GM23338 (cell line): ENCODE data around the gene JKAMP. TPM values are rescaled to one million over a fixed set of nuclear protein-coding genes. Genes with fewer than 3 reads are reported as not detected.

Source experiments
- ATAC-seq: fragments of 200-7000 bp; cut with Tn5 transposase; 3 replicates; pipeline ENCODE4 v1.9.1; 2020
- DNase-seq: peaks from one replicate; pipeline ENCODE4 v3.0.0-alpha.2; 2015; ENCODE audit warnings: low spot score
- H2AFZ ChIP-seq: fragments of 200-600 bp; sonication (generic); 2 replicates; pipeline ENCODE4 v1.8.0; 2016; ENCODE audit warnings: antibody characterized with exemption, mild to moderate bottlenecking, moderate library complexity
- H3F3A ChIP-seq: fragments of 200-600 bp; sonication (generic); replicated peaks from 2 replicates; pipeline ENCODE4 v1.8.0; 2017; ENCODE audit warnings: antibody characterized with exemption, mixed run types, low read depth
- H3K27ac ChIP-seq: fragments of 200-600 bp; sonication (generic); 2 replicates; pipeline ENCODE4 v1.6.1; 2016; ENCODE audit warnings: low read depth
- H3K27me3 ChIP-seq: fragments of 200-600 bp; sonication (generic); 2 replicates; pipeline ENCODE4 v1.8.0; 2016; ENCODE audit warnings: mild to moderate bottlenecking, mixed run types, moderate library complexity; ENCODE audit not compliant: insufficient read depth
- H3K36me3 ChIP-seq: fragments of 200-600 bp; sonication (generic); 2 replicates; pipeline ENCODE4 v1.8.0; 2016; ENCODE audit warnings: mild to moderate bottlenecking; ENCODE audit not compliant: insufficient read depth
- H3K4me1 ChIP-seq: fragments of 200-600 bp; sonication (generic); 2 replicates; pipeline ENCODE4 v1.8.0; 2016; ENCODE audit warnings: mild to moderate bottlenecking, moderate library complexity; ENCODE audit not compliant: insufficient read depth
- H3K4me2 ChIP-seq: fragments of 200-600 bp; sonication (generic); 2 replicates; pipeline ENCODE4 v1.7.1; 2017; ENCODE audit warnings: mixed run types
- H3K4me3 ChIP-seq: fragments of 200-600 bp; sonication (generic); 2 replicates; pipeline ENCODE4 v1.6.1; 2016; ENCODE audit warnings: mixed run types
- H3K79me2 ChIP-seq: fragments of 200-600 bp; sonication (generic); replicated peaks from 2 replicates; pipeline ENCODE4 v1.8.0; 2017; ENCODE audit warnings: mild to moderate bottlenecking; ENCODE audit not compliant: insufficient read depth
- H3K9me2 ChIP-seq: fragments of 200-600 bp; sonication (generic); 2 replicates; pipeline ENCODE4 v1.8.0; 2017; ENCODE audit not compliant: insufficient read depth
- H4K20me1 ChIP-seq: fragments of 200-600 bp; sonication (generic); replicated peaks from 2 replicates; pipeline ENCODE4 v1.8.0; 2017; ENCODE audit warnings: mild to moderate bottlenecking; ENCODE audit not compliant: insufficient read depth
- H3K27ac Mint-ChIP-seq: 2 replicates; pipeline ENCODE4 v1.8.0; 2020; ENCODE audit warnings: inconsistent platforms, mild to moderate bottlenecking, moderate library complexity, mixed read lengths
- H3K27me3 Mint-ChIP-seq: 3 replicates; pipeline ENCODE4 v1.8.0; 2022; ENCODE audit warnings: low read depth, mild to moderate bottlenecking, moderate library complexity, mixed read lengths, inconsistent platforms; ENCODE audit not compliant: insufficient read depth, poor library complexity
- H3K36me3 Mint-ChIP-seq: 3 replicates; pipeline ENCODE4 v1.8.0; 2021; ENCODE audit warnings: low read depth, mild to moderate bottlenecking, inconsistent platforms, moderate library complexity, mixed read lengths
- H3K4me1 Mint-ChIP-seq: 3 replicates; pipeline ENCODE4 v1.8.0; 2020; ENCODE audit warnings: mild to moderate bottlenecking, inconsistent platforms, mixed read lengths
- H3K4me3 Mint-ChIP-seq: 3 replicates; pipeline ENCODE4 v1.8.0; 2021; ENCODE audit warnings: moderate library complexity, mild to moderate bottlenecking, inconsistent platforms, mixed read lengths
- H3K9me3 Mint-ChIP-seq: 3 replicates; pipeline ENCODE4 v1.8.0; 2020; ENCODE audit warnings: moderate library complexity, mild to moderate bottlenecking, inconsistent platforms, mixed read lengths
- CREB1 ChIP-seq: fragments of 250-450 bp; sonication (Bioruptor Pico); IDR thresholded peaks from 2 replicates; pipeline ENCODE4 v1.5.0; 2020; ENCODE audit warnings: low read depth, mild to moderate bottlenecking, moderate library complexity
- EZH2 ChIP-seq: fragments of 200-600 bp; sonication (generic); IDR thresholded peaks from one replicate; pipeline ENCODE4 v1.8.0; 2017; ENCODE audit warnings: antibody characterized with exemption, mild to moderate bottlenecking, low read depth; ENCODE audit not compliant: unreplicated experiment
- EZH2phosphoT487 ChIP-seq: fragments of 200-600 bp; sonication (generic); IDR thresholded peaks from one replicate; pipeline ENCODE4 v1.8.1; 2018; ENCODE audit warnings: antibody characterized with exemption; ENCODE audit not compliant: unreplicated experiment
- JUNB ChIP-seq: IDR thresholded peaks from one replicate; pipeline ENCODE4 v1.6.1; 2016; ENCODE audit warnings: antibody characterized with exemption; ENCODE audit not compliant: unreplicated experiment
- NANOG ChIP-seq: IDR thresholded peaks from 2 replicates; pipeline ENCODE4 v1.6.1; 2016; ENCODE audit warnings: antibody characterized with exemption, borderline replicate concordance
- POLR2AphosphoS5 ChIP-seq: IDR thresholded peaks from 2 replicates; pipeline ENCODE4 v1.6.1; 2016; ENCODE audit warnings: antibody characterized with exemption, low read depth
- STAT1 ChIP-seq: IDR thresholded peaks from one replicate; pipeline ENCODE4 v1.6.1; 2016; ENCODE audit warnings: antibody characterized with exemption; ENCODE audit not compliant: unreplicated experiment
- ZNF114 ChIP-seq: fragments of 250-450 bp; sonication (Bioruptor Pico); IDR thresholded peaks from 2 replicates; pipeline ENCODE4 v1.5.0; 2020; ENCODE audit warnings: mild to moderate bottlenecking, moderate library complexity
- ZNF331 ChIP-seq: fragments of 250-450 bp; sonication (Bioruptor Pico); IDR thresholded peaks from 2 replicates; pipeline ENCODE4 v1.5.0; 2020; ENCODE audit warnings: low read depth, mild to moderate bottlenecking, moderate library complexity
- polyA plus RNA-seq: library from polyadenylated mRNA; unstranded; fragments of >200 nt; fragmentation: Nextera tagmentation; extraction: Ambion mirVana; gene quantifications from 2 replicates; pipeline ENCODE4 v1.2.1, GENCODE V29; 2016
- total RNA-seq: library from RNA; depleted of rRNA; stranded (reverse); fragments of >200 nt; shearing (Covaris generic); gene quantifications from 2 replicates; pipeline ENCODE4 v1.2.3, GENCODE V29; 2014
- TF ChIP-seq, protein P1 (sequence below): IDR thresholded peaks from 2 replicates; pipeline ENCODE4 v1.6.1; 2016; ENCODE audit warnings: antibody characterized with exemption
- TF ChIP-seq, protein P2 (sequence below), 2 experiments: fragments of 200-600 bp in 1 of 2; sonication (generic) in 1 of 2; conservative IDR thresholded peaks; 2 replicates each; pipeline versions ENCODE4 v1.5.1 to v1.6.1; 2016 to 2017; ENCODE audit warnings: antibody characterized with exemption in 2 of 2, low read depth in 2 of 2, mild to moderate bottlenecking in 2 of 2, moderate library complexity in 1 of 2
- TF ChIP-seq, protein P3 (sequence below): IDR thresholded peaks from one replicate; pipeline ENCODE4 v1.6.1; 2018; ENCODE audit warnings: antibody characterized with exemption; ENCODE audit not compliant: unreplicated experiment

JKAMP gene
- total and polyA plus RNA-seq, 2 experiments from 2014 or later = 31.6 to 66.8 TPM

DNA sequence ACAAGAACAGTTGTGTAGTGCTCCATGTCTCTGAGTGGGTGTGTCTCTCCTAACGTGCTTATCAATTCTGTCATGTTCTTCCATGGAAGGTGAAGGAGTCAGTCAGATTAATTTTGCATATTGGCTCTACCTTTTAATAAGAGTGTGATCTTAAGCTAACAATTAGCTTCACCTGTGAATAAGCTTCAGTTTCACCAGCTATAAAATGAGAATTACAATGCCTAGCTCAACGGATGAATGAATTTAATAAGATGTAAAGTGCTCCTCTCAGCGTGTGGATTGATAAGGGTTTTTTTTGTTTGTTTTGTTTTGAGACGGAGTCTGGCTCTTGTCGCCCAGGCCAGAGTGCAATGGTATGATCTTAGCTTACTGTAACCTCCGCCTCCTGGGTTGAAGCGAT, 59.6 kb downstream of the JKAMP start:
- Histone ChIP-seq H3K9me2 (no peaks in the 10 kb centered on the region), H3K27ac (no peak overlapping the region), H3K4me1 (no peaks in the 10 kb centered on the region), H3K36me3 (no peaks in the 10 kb centered on the region), H3K4me2 (no peak overlapping the region), H3K4me3 (no peak overlapping the region), H3K79me2 (no peaks in the 10 kb centered on the region), H2AFZ (no peak overlapping the region), H4K20me1 (no peaks in the 10 kb centered on the region), H3K27me3 (no peaks in the 10 kb centered on the region), H3F3A (no peaks in the 10 kb centered on the region)
- H3K4me1 Mint-ChIP-seq = peaks cover 6% of the 10 kb centered on the region; the same call in 2 of the 3 replicates
- ATAC-seq = no peak
- H3K27me3 Mint-ChIP-seq = no peaks in the 10 kb centered on the region
- H3K9me3 Mint-ChIP-seq = no peaks in the 10 kb centered on the region
- H3K4me3 Mint-ChIP-seq = no peak overlapping the region
- no peaks in the 10 kb centered on the region for H3K36me3 Mint-ChIP-seq
- TF ChIP-seq CREB1 (CRISPR knock-in tag) = no peak
- no peak for TF ChIP-seq STAT1
- TF ChIP-seq ZNF114 (CRISPR knock-in tag) = no peak
- TF ChIP-seq, protein P1, sequence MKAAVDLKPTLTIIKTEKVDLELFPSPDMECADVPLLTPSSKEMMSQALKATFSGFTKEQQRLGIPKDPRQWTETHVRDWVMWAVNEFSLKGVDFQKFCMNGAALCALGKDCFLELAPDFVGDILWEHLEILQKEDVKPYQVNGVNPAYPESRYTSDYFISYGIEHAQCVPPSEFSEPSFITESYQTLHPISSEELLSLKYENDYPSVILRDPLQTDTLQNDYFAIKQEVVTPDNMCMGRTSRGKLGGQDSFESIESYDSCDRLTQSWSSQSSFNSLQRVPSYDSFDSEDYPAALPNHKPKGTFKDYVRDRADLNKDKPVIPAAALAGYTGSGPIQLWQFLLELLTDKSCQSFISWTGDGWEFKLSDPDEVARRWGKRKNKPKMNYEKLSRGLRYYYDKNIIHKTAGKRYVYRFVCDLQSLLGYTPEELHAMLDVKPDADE = no peak
- no peak for TF ChIP-seq EZH2
- TF ChIP-seq ZNF331 (CRISPR knock-in tag) = no peak
- TF ChIP-seq, protein P2, sequence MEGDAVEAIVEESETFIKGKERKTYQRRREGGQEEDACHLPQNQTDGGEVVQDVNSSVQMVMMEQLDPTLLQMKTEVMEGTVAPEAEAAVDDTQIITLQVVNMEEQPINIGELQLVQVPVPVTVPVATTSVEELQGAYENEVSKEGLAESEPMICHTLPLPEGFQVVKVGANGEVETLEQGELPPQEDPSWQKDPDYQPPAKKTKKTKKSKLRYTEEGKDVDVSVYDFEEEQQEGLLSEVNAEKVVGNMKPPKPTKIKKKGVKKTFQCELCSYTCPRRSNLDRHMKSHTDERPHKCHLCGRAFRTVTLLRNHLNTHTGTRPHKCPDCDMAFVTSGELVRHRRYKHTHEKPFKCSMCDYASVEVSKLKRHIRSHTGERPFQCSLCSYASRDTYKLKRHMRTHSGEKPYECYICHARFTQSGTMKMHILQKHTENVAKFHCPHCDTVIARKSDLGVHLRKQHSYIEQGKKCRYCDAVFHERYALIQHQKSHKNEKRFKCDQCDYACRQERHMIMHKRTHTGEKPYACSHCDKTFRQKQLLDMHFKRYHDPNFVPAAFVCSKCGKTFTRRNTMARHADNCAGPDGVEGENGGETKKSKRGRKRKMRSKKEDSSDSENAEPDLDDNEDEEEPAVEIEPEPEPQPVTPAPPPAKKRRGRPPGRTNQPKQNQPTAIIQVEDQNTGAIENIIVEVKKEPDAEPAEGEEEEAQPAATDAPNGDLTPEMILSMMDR (conservative IDR thresholded peaks at IDR 0.05; ENCODE audit: low read depth in 2 of 2) = no peak
- TF ChIP-seq JUNB = no peak
- no peak for TF ChIP-seq NANOG
- no peak overlapping the region for H3K27ac Mint-ChIP-seq
- DNase-seq = no peak

DNA sequence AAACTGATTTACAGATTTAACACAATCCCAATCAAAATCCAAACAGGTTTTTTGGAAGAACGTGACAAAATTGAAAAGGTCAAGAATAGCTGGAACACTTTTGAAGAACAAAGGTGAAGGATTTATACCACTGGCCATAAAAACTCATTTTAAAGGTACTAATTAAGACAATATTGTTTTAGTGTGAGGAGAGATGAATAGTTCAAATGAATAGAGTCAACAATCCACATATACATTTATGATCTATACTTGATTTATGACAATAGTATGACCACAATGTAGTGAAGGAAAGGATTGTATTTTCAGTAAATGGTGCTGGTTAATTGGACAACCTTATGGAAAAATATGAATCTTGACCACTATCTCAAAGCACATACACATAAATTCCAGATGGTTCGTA, 63.0 kb downstream of the JKAMP start:
- no peak overlapping the region for H3K27ac Mint-ChIP-seq
- Histone ChIP-seq H3K79me2 (no peaks in the 10 kb centered on the region), H3K9me2 (no peaks in the 10 kb centered on the region), H3K27me3 (no peaks in the 10 kb centered on the region), H3K36me3 (peaks cover 4% of the 10 kb centered on the region; the same call in 1 of the 2 replicates), H3K4me3 (no peak overlapping the region), H2AFZ (no peak overlapping the region), H3K4me1 (no peaks in the 10 kb centered on the region), H4K20me1 (no peaks in the 10 kb centered on the region), H3F3A (no peaks in the 10 kb centered on the region), H3K4me2 (no peak overlapping the region), H3K27ac (no peak overlapping the region)
- ATAC-seq = no peak
- H3K4me1 Mint-ChIP-seq = no peaks in the 10 kb centered on the region
- no peaks in the 10 kb centered on the region for H3K27me3 Mint-ChIP-seq
- H3K4me3 Mint-ChIP-seq = no peak overlapping the region
- no peak for DNase-seq
- peaks cover 18% of the 10 kb centered on the region for H3K9me3 Mint-ChIP-seq
- peaks cover 16% of the 10 kb centered on the region; the same call in 2 of the 3 replicates for H3K36me3 Mint-ChIP-seq
- no peak for TF ChIP-seq STAT1
- TF ChIP-seq, protein P1 = no peak
- TF ChIP-seq, protein P3, sequence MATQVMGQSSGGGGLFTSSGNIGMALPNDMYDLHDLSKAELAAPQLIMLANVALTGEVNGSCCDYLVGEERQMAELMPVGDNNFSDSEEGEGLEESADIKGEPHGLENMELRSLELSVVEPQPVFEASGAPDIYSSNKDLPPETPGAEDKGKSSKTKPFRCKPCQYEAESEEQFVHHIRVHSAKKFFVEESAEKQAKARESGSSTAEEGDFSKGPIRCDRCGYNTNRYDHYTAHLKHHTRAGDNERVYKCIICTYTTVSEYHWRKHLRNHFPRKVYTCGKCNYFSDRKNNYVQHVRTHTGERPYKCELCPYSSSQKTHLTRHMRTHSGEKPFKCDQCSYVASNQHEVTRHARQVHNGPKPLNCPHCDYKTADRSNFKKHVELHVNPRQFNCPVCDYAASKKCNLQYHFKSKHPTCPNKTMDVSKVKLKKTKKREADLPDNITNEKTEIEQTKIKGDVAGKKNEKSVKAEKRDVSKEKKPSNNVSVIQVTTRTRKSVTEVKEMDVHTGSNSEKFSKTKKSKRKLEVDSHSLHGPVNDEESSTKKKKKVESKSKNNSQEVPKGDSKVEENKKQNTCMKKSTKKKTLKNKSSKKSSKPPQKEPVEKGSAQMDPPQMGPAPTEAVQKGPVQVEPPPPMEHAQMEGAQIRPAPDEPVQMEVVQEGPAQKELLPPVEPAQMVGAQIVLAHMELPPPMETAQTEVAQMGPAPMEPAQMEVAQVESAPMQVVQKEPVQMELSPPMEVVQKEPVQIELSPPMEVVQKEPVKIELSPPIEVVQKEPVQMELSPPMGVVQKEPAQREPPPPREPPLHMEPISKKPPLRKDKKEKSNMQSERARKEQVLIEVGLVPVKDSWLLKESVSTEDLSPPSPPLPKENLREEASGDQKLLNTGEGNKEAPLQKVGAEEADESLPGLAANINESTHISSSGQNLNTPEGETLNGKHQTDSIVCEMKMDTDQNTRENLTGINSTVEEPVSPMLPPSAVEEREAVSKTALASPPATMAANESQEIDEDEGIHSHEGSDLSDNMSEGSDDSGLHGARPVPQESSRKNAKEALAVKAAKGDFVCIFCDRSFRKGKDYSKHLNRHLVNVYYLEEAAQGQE = no peak
- TF ChIP-seq CREB1 (CRISPR knock-in tag) = no peak
- TF ChIP-seq POLR2AphosphoS5 = no peak
- no peak for TF ChIP-seq EZH2phosphoT487
- TF ChIP-seq ZNF114 (CRISPR knock-in tag) = no peak
- TF ChIP-seq NANOG = no peak
- TF ChIP-seq JUNB = no peak
